Testis (tissue), 3 donors: Measurements from ENCODE around the gene INPP5A. TPM values are rescaled to one million over a fixed set of nuclear protein-coding genes. Genes with fewer than 3 reads are reported as not detected.

Experiments used
- DNase-seq: peaks from one replicate; pipeline ENCODE4 v3.0.0-alpha.2; 2019
- H3K27ac ChIP-seq, 2 donors: fragments of 200-600 bp; sonication (generic); one replicate each; pipeline ENCODE4 v1.5.1; 2019
- H3K27me3 ChIP-seq: fragments of 200-600 bp; sonication (generic); one replicate; pipeline ENCODE4 v1.5.1; 2019
- H3K36me3 ChIP-seq: fragments of 200-600 bp; sonication (generic); one replicate; pipeline ENCODE4 v1.5.1; 2017; ENCODE audit warnings: low read depth; ENCODE audit errors: missing control alignments
- H3K4me1 ChIP-seq: fragments of 200-600 bp; sonication (generic); one replicate; pipeline ENCODE4 v1.5.1; 2019
- H3K4me3 ChIP-seq, 2 donors: fragments of 200-600 bp; sonication (generic); one replicate each; pipeline ENCODE4 v1.5.1; 2017 to 2019
- H3K9me3 ChIP-seq: fragments of 200-600 bp; sonication (generic); one replicate; pipeline ENCODE4 v1.5.1; 2017
- POLR2A ChIP-seq: fragments of 450-650 bp; IDR thresholded peaks from one replicate; pipeline ENCODE4 v1.6.1; 2017; ENCODE audit warnings: antibody characterized with exemption, mild to moderate bottlenecking, moderate library complexity
- WGBS, 2 donors: methylation state at CpG; one replicate each; pipeline ENCODE4 v1.1.5; 2018; 5-methylcytosine and 5-hydroxymethylcytosine counted together
- intact Hi-C: fragments of 100-400 bp; cut with DNase I; formaldehyde crosslinking; loops from one replicate; pipeline ENCODE4 v1.15.1; 2023; ENCODE audit warnings: low total_unique reads
- polyA plus RNA-seq: library from polyadenylated mRNA; stranded (reverse); fragments of 350-450 nt; fragmentation: Illumina TruSeq; extraction: RNeasy Lipid Tissue Mini Kit (QIAGEN cat#74804); gene quantifications from one replicate; pipeline ENCODE4 v1.2.3, GENCODE V29; 2014; ENCODE audit warnings: low read depth, low replicate concordance; ENCODE audit not compliant: insufficient read depth
- total RNA-seq, 2 donors: library from RNA; depleted of rRNA; stranded (reverse); fragments of >200 nt; gene quantifications; one replicate each; pipeline ENCODE4 v1.2.3, GENCODE V29; 2016
- TF ChIP-seq, protein P1 (sequence below), 3 experiments: fragments of 450-650 bp in 2 of 3; fragments of 200-600 bp in 1 of 3; sonication (generic) in 1 of 3; IDR thresholded peaks; one replicate each; pipeline ENCODE4 v1.5.1; 2016 to 2019; ENCODE audit warnings: antibody characterized with exemption in 3 of 3, mild to moderate bottlenecking in 2 of 3, moderate library complexity in 1 of 3

The INPP5A gene
- total and polyA plus RNA-seq, 3 donors from 2014 or later = 54.1 to 103 (median 73.0) TPM

DNA sequence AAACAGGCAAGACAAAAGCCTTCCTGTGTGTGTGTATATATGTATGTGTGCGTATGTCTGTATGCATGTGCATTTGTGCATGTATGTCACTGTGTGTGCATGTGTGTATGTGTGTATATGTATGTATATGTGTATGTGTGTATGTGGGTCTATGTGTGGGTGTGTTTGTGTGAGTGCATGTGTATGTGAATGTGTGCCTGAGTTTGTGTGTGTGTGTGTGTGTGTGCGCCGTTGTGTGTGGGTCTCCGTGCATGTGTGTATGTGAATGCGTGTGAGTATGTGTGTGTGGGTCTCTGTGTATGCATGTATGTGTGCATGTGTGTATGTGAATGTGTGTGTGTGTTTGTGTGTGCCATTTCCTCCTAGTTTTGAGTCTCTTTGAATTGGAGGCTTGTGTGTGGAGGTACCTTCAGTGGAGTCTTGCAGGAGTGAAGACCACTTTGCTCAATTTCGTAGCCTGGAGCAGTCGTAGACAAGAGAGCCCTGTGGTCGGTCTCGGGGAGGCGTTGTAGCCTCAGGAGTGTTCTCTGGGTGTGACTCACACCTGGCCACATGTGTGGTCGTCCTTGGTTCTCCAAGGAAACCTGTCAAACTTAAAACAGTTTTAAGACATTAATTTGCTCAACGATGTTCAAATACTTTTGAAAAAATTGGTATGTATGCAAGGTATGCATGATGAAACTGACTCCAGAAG is 28.1 kb downstream of the INPP5A start:
- Histone ChIP-seq H3K4me1 (no peaks in the 10 kb centered on the region), H3K4me3 (no peak overlapping the region), H3K27me3 (no peaks in the 10 kb centered on the region), H3K27ac (no peak overlapping the region), H3K36me3 (no peaks in the 10 kb centered on the region), H3K9me3 (no peaks in the 10 kb centered on the region)
- WGBS, 2 donors = 91 to 95% methylated on average over 12 of the region's 12 CpGs
- intact Hi-C loops = no loop called here
- no peak for DNase-seq
- TF ChIP-seq POLR2A = no peak
- TF ChIP-seq, protein P1, sequence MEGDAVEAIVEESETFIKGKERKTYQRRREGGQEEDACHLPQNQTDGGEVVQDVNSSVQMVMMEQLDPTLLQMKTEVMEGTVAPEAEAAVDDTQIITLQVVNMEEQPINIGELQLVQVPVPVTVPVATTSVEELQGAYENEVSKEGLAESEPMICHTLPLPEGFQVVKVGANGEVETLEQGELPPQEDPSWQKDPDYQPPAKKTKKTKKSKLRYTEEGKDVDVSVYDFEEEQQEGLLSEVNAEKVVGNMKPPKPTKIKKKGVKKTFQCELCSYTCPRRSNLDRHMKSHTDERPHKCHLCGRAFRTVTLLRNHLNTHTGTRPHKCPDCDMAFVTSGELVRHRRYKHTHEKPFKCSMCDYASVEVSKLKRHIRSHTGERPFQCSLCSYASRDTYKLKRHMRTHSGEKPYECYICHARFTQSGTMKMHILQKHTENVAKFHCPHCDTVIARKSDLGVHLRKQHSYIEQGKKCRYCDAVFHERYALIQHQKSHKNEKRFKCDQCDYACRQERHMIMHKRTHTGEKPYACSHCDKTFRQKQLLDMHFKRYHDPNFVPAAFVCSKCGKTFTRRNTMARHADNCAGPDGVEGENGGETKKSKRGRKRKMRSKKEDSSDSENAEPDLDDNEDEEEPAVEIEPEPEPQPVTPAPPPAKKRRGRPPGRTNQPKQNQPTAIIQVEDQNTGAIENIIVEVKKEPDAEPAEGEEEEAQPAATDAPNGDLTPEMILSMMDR (IDR thresholded peaks at IDR 0.05) = no peak

DNA sequence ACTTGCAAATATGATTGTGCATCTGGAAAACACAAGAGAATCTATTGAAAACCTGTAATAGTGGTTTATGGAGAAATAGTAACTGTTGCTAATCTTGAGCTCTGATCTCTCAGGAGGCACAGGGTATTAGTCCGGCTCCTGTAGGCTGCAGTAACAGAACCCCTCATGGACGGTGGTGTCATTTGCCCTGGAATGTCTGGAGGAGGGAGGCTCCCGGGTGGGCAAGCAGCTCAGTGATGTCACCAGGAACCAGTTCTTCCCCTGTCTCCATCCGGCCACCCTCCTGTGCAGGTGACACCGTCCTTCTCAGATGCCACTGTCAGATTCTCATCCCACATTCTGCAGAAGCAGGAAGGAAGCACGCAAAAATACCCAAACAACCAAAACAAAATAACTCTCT is 29.3 kb downstream of the INPP5A start:
- Histone ChIP-seq H3K36me3 (no peaks in the 10 kb centered on the region), H3K9me3 (no peaks in the 10 kb centered on the region), H3K27ac (no peak overlapping the region), H3K4me3 (no peak overlapping the region), H3K4me1 (peaks cover 8% of the 10 kb centered on the region), H3K27me3 (no peaks in the 10 kb centered on the region)
- no peak for DNase-seq
- 70 to 82% methylated on average over 6 of the region's 6 CpGs for WGBS, 2 donors
- TF ChIP-seq, protein P1 (IDR thresholded peaks at IDR 0.05) = no peak
- TF ChIP-seq POLR2A = no peak
- intact Hi-C loops = no loop called here

DNA sequence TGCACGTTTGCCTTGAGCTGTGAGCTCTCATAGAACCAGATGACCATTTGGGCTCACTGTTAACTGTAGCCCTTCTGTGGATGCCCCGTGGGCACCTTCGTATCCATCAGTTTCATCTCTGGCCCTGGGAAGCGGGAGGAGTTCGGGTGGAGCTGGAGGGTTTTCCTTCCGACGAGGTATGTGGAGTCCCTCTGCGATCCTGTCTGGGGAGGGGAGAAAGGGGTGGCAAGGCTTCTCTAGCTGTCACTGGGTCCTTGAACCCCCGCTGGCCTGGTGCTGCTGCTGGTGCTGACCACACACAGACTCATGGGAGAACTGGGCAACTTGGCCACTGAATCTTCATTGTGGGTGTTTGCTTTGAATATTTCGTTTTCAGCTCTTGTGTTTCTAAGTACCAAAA is 32.7 kb downstream of the INPP5A start:
- peaks cover 23% of the 10 kb centered on the region for H3K4me1 ChIP-seq
- no peak overlapping the region for H3K27ac ChIP-seq
- H3K9me3 ChIP-seq = no peaks in the 10 kb centered on the region
- DNase-seq = no peak
- intact Hi-C loops = no loop called here
- no peak overlapping the region for H3K4me3 ChIP-seq
- no peaks in the 10 kb centered on the region for H3K27me3 ChIP-seq
- TF ChIP-seq POLR2A = no peak
- TF ChIP-seq, protein P1 (IDR thresholded peaks at IDR 0.05) = no peak
- H3K36me3 ChIP-seq = no peaks in the 10 kb centered on the region
- 82% methylated on average over 6 to 10 of the region's 10 CpGs for WGBS, 2 donors

DNA sequence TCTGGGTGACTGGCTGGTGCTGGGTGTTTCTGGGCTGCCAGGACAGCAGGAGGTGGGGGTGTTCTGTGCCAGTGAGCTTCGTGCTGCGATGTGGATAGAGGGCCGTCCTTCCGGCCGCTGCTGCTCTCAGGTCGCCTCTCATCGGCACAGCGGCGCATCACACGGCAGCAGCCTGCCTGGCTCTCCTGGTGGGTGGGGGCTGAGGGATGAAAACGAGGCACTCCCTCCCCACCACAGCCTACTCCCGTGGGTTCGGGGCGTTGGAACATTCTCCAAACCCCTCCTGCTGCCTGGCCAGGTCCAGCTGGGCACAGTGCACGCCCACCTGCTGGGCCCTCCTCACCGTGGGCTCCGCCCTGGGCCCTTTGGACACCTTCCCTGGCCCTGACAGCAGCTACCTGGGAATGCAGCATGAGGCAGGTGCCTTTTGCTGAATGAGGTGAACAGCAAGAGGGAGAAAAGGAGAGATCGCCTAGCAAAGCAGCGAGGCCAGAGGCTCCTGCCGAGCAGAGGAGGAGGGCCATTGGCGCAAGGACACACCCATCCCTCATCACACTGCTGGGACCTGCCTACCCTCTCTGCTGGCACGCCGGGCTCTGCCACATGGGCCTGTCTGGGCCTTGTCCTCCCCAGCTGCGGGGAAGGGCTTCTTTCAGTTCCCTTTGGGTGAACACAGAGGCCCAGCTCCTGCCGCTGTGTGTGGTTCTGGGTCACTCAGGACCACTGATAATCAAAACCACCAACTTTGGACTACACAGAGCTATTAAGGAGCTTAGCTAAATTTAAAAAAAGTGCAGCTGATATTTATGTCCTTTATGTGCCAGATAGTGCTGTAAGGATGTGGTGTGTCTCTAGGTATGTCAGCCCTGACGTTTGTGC is 33.4 kb downstream of the INPP5A start:
- no peak for DNase-seq

More for the DNA sequence above, 33.4 kb downstream of the INPP5A start:
- Histone ChIP-seq H3K27ac (no peak overlapping the region), H3K27me3 (no peaks in the 10 kb centered on the region), H3K9me3 (no peaks in the 10 kb centered on the region), H3K4me1 (peaks cover 31% of the 10 kb centered on the region), H3K4me3 (no peak overlapping the region), H3K36me3 (no peaks in the 10 kb centered on the region)
- WGBS, 2 donors = 77 to 80% methylated on average over 13 to 24 of the region's 26 CpGs
- intact Hi-C loops = no loop called here
- no peak for TF ChIP-seq POLR2A
- TF ChIP-seq, protein P1 (IDR thresholded peaks at IDR 0.05) = no peak
